K562 (cell line): ENCODE results near the gene NPTXR. TPM values are rescaled to one million over a fixed set of nuclear protein-coding genes. Genes with fewer than 3 reads are reported as not detected.

ENCODE experiments used
- ATAC-seq: fragments of 200-7000 bp; cut with Tn5 transposase; 3 replicates; pipeline ENCODE4 v1.9.1; 2020; ENCODE audit warnings: moderate library complexity
- BruUV-seq: library from RNA; stranded (reverse); fragments of 400-500 nt; replicated peaks from 2 replicates; lab custom pipeline; 2021; lab: Mats Ljungman, UMichigan
- CTCF ChIA-PET: fragments of 300-600 bp; formaldehyde crosslinking; extraction: SDS; loops from one replicate; lab custom pipeline; 2021; ENCODE audit warnings: low intra/inter-chr PET ratio; lab: Yijun Ruan, JAX
- POLR2A ChIA-PET: fragments of 300-600, 350-650 bp; sonication (Branson Sonifier 250); formaldehyde crosslinking; extraction: SDS; loops from one replicate; lab custom pipeline; 2021; ENCODE audit warnings: antibody characterized with exemption, inconsistent platforms; lab: Yijun Ruan, JAX
- DNase-seq, 4 experiments: peaks; one replicate each; pipeline versions ENCODE4 v3.0.0 to v3.0.0-alpha.2; 2011 to 2018; ENCODE audit warnings: low spot score in 3 of 4, mixed read lengths in 3 of 4; ENCODE audit errors: extremely low read depth in 1 of 4
- FAIRE-seq: peaks from 2 replicates; lab custom pipeline; 2011; peaks lifted over from hg19 to GRCh38; lab: Jason Lieb, UNC
- H2AFZ ChIP-seq: 2 replicates; pipeline ENCODE4 v1.6.0; 2011; ENCODE audit warnings: low read depth, low read length, control low read depth, inconsistent platforms
- H3K27ac ChIP-seq: fragments of 200-600 bp; 3 replicates; pipeline ENCODE4 v1.8.0; 2011; ENCODE audit warnings: low read depth, mild to moderate bottlenecking, control low read depth, inconsistent platforms, low read length, moderate library complexity, mixed read lengths; ENCODE audit errors: extremely low read depth
- H3K27me3 ChIP-seq, 2 experiments: fragments of 300-600 bp in 1 of 2; 2 replicates in 1 of 2; 3 replicates in 1 of 2; pipeline versions ENCODE4 v1.6.0 to v1.8.0; 2011; ENCODE audit warnings: inconsistent platforms in 2 of 2, low read length in 2 of 2, mild to moderate bottlenecking in 1 of 2, mixed read lengths in 1 of 2, moderate library complexity in 1 of 2; ENCODE audit not compliant: control insufficient read depth in 2 of 2, insufficient read depth in 2 of 2
- H3K36me3 ChIP-seq: fragments of 300-600 bp; 3 replicates; pipeline ENCODE4 v1.8.0; 2011; ENCODE audit warnings: mild to moderate bottlenecking, low read length, inconsistent platforms; ENCODE audit not compliant: control insufficient read depth, insufficient read depth
- H3K4me1 ChIP-seq, 2 experiments: fragments of 200-600 bp in 1 of 2; replicated peaks in 1 of 2; 2 replicates in 1 of 2; 3 replicates in 1 of 2; pipeline versions ENCODE4 v1.5.1 to v1.8.0; 2011; ENCODE audit warnings: inconsistent platforms in 2 of 2, low read length in 2 of 2, mild to moderate bottlenecking in 1 of 2, mixed read lengths in 1 of 2, moderate library complexity in 1 of 2; ENCODE audit not compliant: control insufficient read depth in 2 of 2, insufficient read depth in 2 of 2
- H3K4me2 ChIP-seq: 2 replicates; pipeline ENCODE4 v1.6.1; 2011; ENCODE audit warnings: low read length, control low read depth, inconsistent platforms, mixed read lengths; ENCODE audit not compliant: insufficient read depth
- H3K4me3 ChIP-seq: fragments of 200-600 bp; sonication (generic), shearing (Covaris generic); 2 replicates; pipeline ENCODE4 v1.5.1; 2016; ENCODE audit warnings: control low read depth, inconsistent platforms
- H3K79me2 ChIP-seq: fragments of 200-600 bp; 3 replicates; pipeline ENCODE4 v1.8.0; 2011; ENCODE audit warnings: low read length, inconsistent platforms; ENCODE audit not compliant: control insufficient read depth, insufficient read depth
- H3K9ac ChIP-seq, 2 experiments: 2 replicates each; pipeline versions ENCODE4 v1.6.0 to v1.6.1; 2011; ENCODE audit warnings: low read depth in 2 of 2, low read length in 2 of 2, control low read depth in 1 of 2, inconsistent platforms in 1 of 2, mild to moderate bottlenecking in 1 of 2, mixed read lengths in 1 of 2; ENCODE audit not compliant: insufficient read depth in 1 of 2
- H3K9me1 ChIP-seq: one replicate; pipeline ENCODE4 v1.6.0; 2011; ENCODE audit warnings: inconsistent platforms, mild to moderate bottlenecking, low read length, moderate library complexity; ENCODE audit not compliant: control insufficient read depth, insufficient read depth
- H3K9me3 ChIP-seq: replicated peaks from 2 replicates; pipeline ENCODE4 v1.5.1; 2011; ENCODE audit warnings: low read depth, low read length, inconsistent platforms; ENCODE audit not compliant: control insufficient read depth, insufficient read depth
- H4K20me1 ChIP-seq: replicated peaks from 2 replicates; pipeline ENCODE4 v1.6.1; 2011; ENCODE audit warnings: low read length, inconsistent platforms, mixed read lengths; ENCODE audit not compliant: control insufficient read depth, insufficient read depth
- ELF1 ChIP-seq: fragments of 200-800 bp; sonication (Bioruptor generic); IDR thresholded peaks from 2 replicates; pipeline ENCODE4 v1.6.1; 2016; ENCODE audit warnings: missing genetic modification characterization, missing compliant biosample characterization
- ELF2 ChIP-seq: fragments of 250-450 bp; sonication (Bioruptor Pico); IDR thresholded peaks from 2 replicates; pipeline ENCODE4 v1.5.0; 2021; ENCODE audit warnings: mild to moderate bottlenecking
- ERF ChIP-seq: fragments of 450-650 bp; formaldehyde crosslinking; IDR thresholded peaks from 2 replicates; pipeline ENCODE4 v1.4.0; 2020; ENCODE audit warnings: mild to moderate bottlenecking, mixed read lengths
- GABPB1 ChIP-seq: sonication (generic); formaldehyde crosslinking; IDR thresholded peaks from 2 replicates; pipeline ENCODE4 v1.8.0; 2022; ENCODE audit warnings: mild to moderate bottlenecking, missing genetic modification reagents
- GATAD2A ChIP-seq: fragments of 450-650 bp; IDR thresholded peaks from 2 replicates; pipeline ENCODE4 v1.6.1; 2017
- JUNB ChIP-seq: fragments of 450-650 bp; formaldehyde crosslinking; conservative IDR thresholded peaks from 2 replicates; pipeline ENCODE4 v1.4.0; 2020; ENCODE audit warnings: mild to moderate bottlenecking
- MCM7 ChIP-seq, 2 experiments: fragments of 450-650 bp; IDR thresholded peaks; 2 replicates each; pipeline ENCODE4 v1.6.1; 2016 to 2018
- NBN ChIP-seq: fragments of 450-650 bp; IDR thresholded peaks from 2 replicates; pipeline ENCODE4 v1.6.1; 2016; ENCODE audit warnings: low read depth, mild to moderate bottlenecking
- NFE2 ChIP-seq: IDR thresholded peaks from 2 replicates; pipeline ENCODE4 v1.6.1; 2014; ENCODE audit warnings: antibody characterized with exemption, low read depth
- RBM25 ChIP-seq: fragments of 200-400 bp; formaldehyde crosslinking; IDR thresholded peaks from 2 replicates; pipeline ENCODE4 v1.6.1; 2018; ENCODE audit warnings: low read length, low read depth, moderate library complexity; ENCODE audit not compliant: severe bottlenecking
- SOX6 ChIP-seq: fragments of 450-650 bp; IDR thresholded peaks from 2 replicates; pipeline ENCODE4 v1.6.1; 2014; ENCODE audit warnings: mild to moderate bottlenecking
- WHSC1 ChIP-seq: IDR thresholded peaks from one replicate; pipeline ENCODE4 v1.6.1; 2012; ENCODE audit warnings: low read length, control low read depth, inconsistent platforms
- ZBTB43 ChIP-seq: sonication (generic); formaldehyde crosslinking; IDR thresholded peaks from 2 replicates; pipeline ENCODE4 v1.8.0; 2023; ENCODE audit warnings: mild to moderate bottlenecking, missing genetic modification reagents
- ZNF311 ChIP-seq: fragments of 250-450 bp; sonication (Bioruptor Pico); IDR thresholded peaks from 2 replicates; pipeline ENCODE4 v1.4.0; 2020; ENCODE audit warnings: mild to moderate bottlenecking, moderate library complexity
- ZNF584 ChIP-seq: fragments of 200-800 bp; sonication (Bioruptor generic); IDR thresholded peaks from 2 replicates; pipeline ENCODE4 v1.6.1; 2016; ENCODE audit warnings: low read depth, mild to moderate bottlenecking, missing genetic modification characterization, missing compliant biosample characterization
- ZNF79 ChIP-seq: fragments of 250-450 bp; sonication (Bioruptor Pico); IDR thresholded peaks from 2 replicates; pipeline ENCODE4 v1.4.0; 2020; ENCODE audit warnings: low read depth, mild to moderate bottlenecking, moderate library complexity
- ZNF830 ChIP-seq: fragments of 250-450 bp; sonication (Bioruptor Pico); IDR thresholded peaks from 2 replicates; pipeline ENCODE4 v1.5.0; 2021; ENCODE audit warnings: mild to moderate bottlenecking
- WGBS: fragments of 100-300 bp; shearing (Covaris generic); methylation state at CpG from one replicate; pipeline ENCODE4 v1.1.6; 2016; ENCODE audit warnings: low coverage, mixed read lengths; ENCODE audit not compliant: insufficient coverage; ENCODE audit errors: missing lambda C conversion rate; 5-methylcytosine and 5-hydroxymethylcytosine counted together
- in situ Hi-C: fragments of 300-500 bp; cut with MboI; formaldehyde crosslinking; loops from 4 replicates; pipeline ENCODE4 v1.15.0; 2018; ENCODE audit warnings: inconsistent platforms, mixed read lengths
- intact Hi-C: fragments of 100-400 bp; cut with micrococcal nuclease; formaldehyde crosslinking; loops from 2 replicates; pipeline ENCODE4 v1.14.2; 2022
- polyA plus RNA-seq, 8 experiments: library from polyadenylated mRNA; depleted of rRNA in 4 of 8; stranded (reverse) in 5 of 8; unstranded in 3 of 8; fragments of >200 nt; fragmentation: Nextera tagmentation in 2 of 8; fragmentation: Illumina TruSeq in 1 of 8; extraction: Ambion mirVana in 2 of 8; extraction: Trizol in 1 of 8; gene quantifications; 2 replicates each; pipeline versions ENCODE4 v1.2.1 to v1.2.3, GENCODE V29; 2011 to 2014; ENCODE audit warnings: inconsistent platforms in 1 of 8, missing spikeins in 1 of 8
- total RNA-seq, 7 experiments: library from RNA; depleted of rRNA in 6 of 7; stranded (reverse); fragments of >200 nt in 6 of 7; fragmentation: Illumina TruSeq in 2 of 7; extraction: Trizol in 2 of 7; gene quantifications; 2 replicates each; pipeline versions ENCODE4 v1.2.1 to v1.2.3, GENCODE V29; 2011 to 2021; ENCODE audit warnings: low replicate concordance in 1 of 7

NPTXR gene
- total and polyA plus RNA-seq, 9 of the 15 experiments (the other 6 are each of a cell fraction or from before 2014, with no cell fraction given) = 0.01 to 3.1 (median 1.1) TPM

GRCh38 chr22:38834991-38835390 is 8.8 kb downstream of the NPTXR start:
- no peak overlapping the region for H3K4me3 ChIP-seq
- no peaks in the 10 kb centered on the region for H3K27me3 ChIP-seq
- intact Hi-C loops = no loop called here
- 97% methylated on average over 5 of the region's 5 CpGs for WGBS
- H3K27ac ChIP-seq = no peak overlapping the region
- no TSS peak for BruUV-seq
- no peaks in the 10 kb centered on the region for H3K9me3 ChIP-seq
- no peak for FAIRE-seq
- H3K9me1 ChIP-seq = no peaks in the 10 kb centered on the region
- no peaks in the 10 kb centered on the region for H3K79me2 ChIP-seq
- ChIA-PET CTCF (no interaction called here), POLR2A (no interaction called here)
- TF ChIP-seq ZNF830 (CRISPR knock-in tag) (no peak), ZNF79 (CRISPR knock-in tag) (no peak)
- H3K4me2 ChIP-seq = no peak overlapping the region
- in situ Hi-C loops = no loop called here
- ATAC-seq = no peak
- peaks cover 4 to 8% of the 10 kb centered on the region in 2 experiments; a peak in 2 of 5 replicates for H3K4me1 ChIP-seq
- H3K9ac ChIP-seq = no peak overlapping the region
- no peaks in the 10 kb centered on the region for H4K20me1 ChIP-seq
- no peak for DNase-seq
- H3K36me3 ChIP-seq = no peaks in the 10 kb centered on the region
- H2AFZ ChIP-seq = no peak overlapping the region

- H3K4me3 ChIP-seq = no peak overlapping the region
- 68% methylated on average over 12 of the region's 13 CpGs for WGBS
- POLR2A ChIA-PET = interaction anchor here (1.8 kb wide), 1 partner anchor 9 kb away, joined by 5 read pairs; the partner anchor contains the start of gene NPTXR
- intact Hi-C loops = no loop called here
- H3K9me1 ChIP-seq = no peaks in the 10 kb centered on the region
- no peak overlapping the region for H3K27ac ChIP-seq
- no peaks in the 10 kb centered on the region for H3K27me3 ChIP-seq
- FAIRE-seq (no peak), ATAC-seq (no peak), DNase-seq (no peak)
- H2AFZ ChIP-seq = no peak overlapping the region
- H3K4me1 ChIP-seq = peaks cover 4 to 8% of the 10 kb centered on the region in 2 experiments; a peak in 2 of 5 replicates
- in situ Hi-C loops = no loop called here
- no peaks in the 10 kb centered on the region for H3K9me3 ChIP-seq
- no peaks in the 10 kb centered on the region for H4K20me1 ChIP-seq
- no TSS peak for BruUV-seq
- H3K9ac ChIP-seq = peak overlapping the region in 1 of 2 experiments; percentile 35; a peak in 1 of 4 replicates
- H3K36me3 ChIP-seq = no peaks in the 10 kb centered on the region
- no peak overlapping the region for H3K4me2 ChIP-seq
- CTCF ChIA-PET = no interaction called here
- no peaks in the 10 kb centered on the region for H3K79me2 ChIP-seq
- no peak for TF ChIP-seq ERF (CRISPR knock-in tag)
- no peak for TF ChIP-seq MCM7 (IDR thresholded peaks at IDR 0.05)
- no peak for TF ChIP-seq ZNF584 (CRISPR knock-in tag)
- peak; percentile 25 for TF ChIP-seq RBM25
- no peak for TF ChIP-seq GABPB1
- TF ChIP-seq SOX6 = no peak
- no peak for TF ChIP-seq ZBTB43 (CRISPR knock-in tag)
- no peak for TF ChIP-seq WHSC1
- TF ChIP-seq NBN = no peak
- no peak for TF ChIP-seq JUNB (CRISPR knock-in tag)
- TF ChIP-seq ZNF311 = no peak
- no peak for TF ChIP-seq NFE2
- TF ChIP-seq GATAD2A = no peak
- no peak for TF ChIP-seq ELF1 (tag)
- no peak for TF ChIP-seq ELF2 (CRISPR knock-in tag)
These were observed 9.4 kb downstream of the NPTXR start for GRCh38 chr22:38834215-38834953.
